CD4-positive, alpha-beta T cell (primary cell): ENCODE results near the gene INTS11. TPM values are rescaled to one million over a fixed set of nuclear protein-coding genes. Genes with fewer than 3 reads are reported as not detected.

ENCODE experiments used
- ATAC-seq: fragments of 200-7000 bp; cut with Tn5 transposase; one replicate; pipeline ENCODE4 v1.10.0; 2022; ENCODE audit warnings: mild to moderate bottlenecking; ENCODE audit not compliant: poor library complexity
- CTCF ChIA-PET: fragments of 350-600 bp; sonication (Branson Sonifier 250); formaldehyde crosslinking; loops from one replicate; lab custom pipeline; 2021; ENCODE audit warnings: antibody characterized with exemption, inconsistent platforms; lab: Charles Lee
- POLR2A ChIA-PET: fragments of 350-600 bp; sonication (Branson Sonifier 250); formaldehyde crosslinking; loops from one replicate; lab custom pipeline; 2021; ENCODE audit warnings: antibody characterized with exemption, inconsistent platforms; lab: Charles Lee
- DNase-seq, 14 experiments: peaks; one replicate each; pipeline ENCODE4 v3.0.0-alpha.2; 2013 to 2020; ENCODE audit warnings: mixed read lengths in 2 of 14
- H3K27ac ChIP-seq, 2 donors: one replicate each; pipeline versions ENCODE4 v1.5.1 to v1.7.0; 2013; ENCODE audit warnings: low read length in 2 of 2, low read depth in 1 of 2, mild to moderate bottlenecking in 1 of 2
- H3K27me3 ChIP-seq, 2 experiments: 1 replicate in 1 of 2; 2 replicates in 1 of 2; pipeline versions ENCODE4 v1.6.1 to v1.7.0; 2013; ENCODE audit warnings: low read length in 2 of 2, control low read depth in 1 of 2, mild to moderate bottlenecking in 1 of 2, moderate library complexity in 1 of 2; ENCODE audit not compliant: insufficient read depth in 2 of 2, control insufficient read depth in 1 of 2
- H3K36me3 ChIP-seq: one replicate; pipeline ENCODE4 v1.6.1; 2013; ENCODE audit warnings: low read length, control low read depth; ENCODE audit not compliant: insufficient read depth
- H3K4me1 ChIP-seq: one replicate; pipeline ENCODE4 v1.6.1; 2013; ENCODE audit warnings: low read length, control low read depth; ENCODE audit not compliant: insufficient read depth
- H3K4me3 ChIP-seq: one replicate; pipeline ENCODE4 v1.5.1; 2013; ENCODE audit warnings: mild to moderate bottlenecking, low read length, moderate library complexity
- H3K9me3 ChIP-seq, 2 experiments: 1 replicate in 1 of 2; 2 replicates in 1 of 2; pipeline versions ENCODE4 v1.6.1 to v1.7.0; 2013; ENCODE audit warnings: low read length in 2 of 2, mild to moderate bottlenecking in 2 of 2, control low read depth in 1 of 2, moderate library complexity in 1 of 2; ENCODE audit not compliant: control insufficient read depth in 1 of 2, insufficient read depth in 1 of 2
- H3K27ac Mint-ChIP-seq: one replicate; pipeline ENCODE4 v1.8.0; 2020; ENCODE audit warnings: mixed read lengths
- H3K27me3 Mint-ChIP-seq: one replicate; pipeline ENCODE4 v1.8.0; 2021; ENCODE audit warnings: mixed read lengths
- H3K36me3 Mint-ChIP-seq: one replicate; pipeline ENCODE4 v1.8.0; 2021; ENCODE audit warnings: low read depth, mixed read lengths
- H3K4me1 Mint-ChIP-seq: one replicate; pipeline ENCODE4 v1.8.0; 2021; ENCODE audit warnings: low read depth, mixed read lengths
- H3K4me3 Mint-ChIP-seq: one replicate; pipeline ENCODE4 v1.8.0; 2020; ENCODE audit warnings: mild to moderate bottlenecking, mixed read lengths
- H3K9me3 Mint-ChIP-seq: one replicate; pipeline ENCODE4 v1.8.0; 2020; ENCODE audit warnings: mixed read lengths
- CTCF ChIP-seq: fragments of 200-600 bp; IDR thresholded peaks from one replicate; pipeline ENCODE4 v1.8.0; 2022; ENCODE audit warnings: antibody characterized with exemption, mild to moderate bottlenecking
- intact Hi-C, 2 experiments: fragments of 100-400 bp; cut with DNase I in 1 of 2; cut with micrococcal nuclease in 1 of 2; formaldehyde crosslinking; loops; one replicate each; pipeline versions ENCODE4 v1.15.1 to v1.9.0; 2023 to 2025; cut with DNase I, micrococcal nuclease
- total RNA-seq, 174 experiments: library from RNA in 2 of 174; stranded (reverse) in 2 of 174; gene quantifications; one replicate each; pipeline ENCODE4 v1.2.3 and lab custom pipeline; 2021 to 2026

The INTS11 gene
- total RNA-seq, 2 experiments from 2014 or later = 130 to 137 TPM

- ChIA-PET POLR2A (no interaction called here), CTCF (no interaction called here)
- Histone ChIP-seq H3K36me3 (no peaks in the 10 kb centered on the region), H3K27ac (no peak overlapping the region), H3K4me3 (no peak overlapping the region), H3K4me1 (peaks cover 9% of the 10 kb centered on the region), H3K27me3 (peaks cover 0 to 7% of the 10 kb centered on the region in 2 experiments), H3K9me3 (peaks cover 0 to 6% of the 10 kb centered on the region in 2 experiments)
- peaks cover 11% of the 10 kb centered on the region for H3K4me1 Mint-ChIP-seq
- intact Hi-C loops = no loop called here
- no peak for DNase-seq
- no peak overlapping the region for H3K27ac Mint-ChIP-seq
- no peaks in the 10 kb centered on the region for H3K9me3 Mint-ChIP-seq
- TF ChIP-seq CTCF = no peak
- peaks cover 9% of the 10 kb centered on the region for H3K27me3 Mint-ChIP-seq
- no peak for ATAC-seq
- H3K4me3 Mint-ChIP-seq = no peak overlapping the region
- no peaks in the 10 kb centered on the region for H3K36me3 Mint-ChIP-seq
Measured at GRCh38 chr1:1364266-1364665, 39.8 kb upstream of the INTS11 start.

GRCh38 chr1:1361982-1362423 lies 37.5 kb upstream of the INTS11 start:
- Histone ChIP-seq H3K9me3 (peaks cover 0 to 10% of the 10 kb centered on the region in 2 experiments), H3K4me3 (no peak overlapping the region), H3K27me3 (peaks cover 16 to 19% of the 10 kb centered on the region in 2 experiments), H3K27ac (no peak overlapping the region), H3K4me1 (peaks cover 25% of the 10 kb centered on the region), H3K36me3 (no peaks in the 10 kb centered on the region)
- POLR2A ChIA-PET = no interaction called here
- no peaks in the 10 kb centered on the region for H3K36me3 Mint-ChIP-seq
- H3K4me1 Mint-ChIP-seq = peaks cover 12% of the 10 kb centered on the region
- ATAC-seq (no peak), DNase-seq (no peak)
- H3K4me3 Mint-ChIP-seq = no peak overlapping the region
- H3K27me3 Mint-ChIP-seq = peaks cover 26% of the 10 kb centered on the region
- no peaks in the 10 kb centered on the region for H3K9me3 Mint-ChIP-seq
- H3K27ac Mint-ChIP-seq = no peak overlapping the region
- CTCF ChIA-PET = no interaction called here
- no peak for TF ChIP-seq CTCF
- intact Hi-C loops = no loop called here

- DNase-seq (no peak), ATAC-seq (no peak)
- TF ChIP-seq CTCF = no peak
- Histone ChIP-seq H3K36me3 (no peaks in the 10 kb centered on the region), H3K4me3 (no peak overlapping the region), H3K4me1 (peaks cover 25% of the 10 kb centered on the region), H3K27ac (no peak overlapping the region), H3K27me3 (peaks cover 20 to 22% of the 10 kb centered on the region in 2 experiments), H3K9me3 (peaks cover 0 to 14% of the 10 kb centered on the region in 2 experiments)
- intact Hi-C loops = no loop called here
- CTCF ChIA-PET = no interaction called here
- POLR2A ChIA-PET = no interaction called here
- H3K27ac Mint-ChIP-seq = no peak overlapping the region
- H3K36me3 Mint-ChIP-seq = no peaks in the 10 kb centered on the region
- no peak overlapping the region for H3K4me3 Mint-ChIP-seq
- peaks cover 26% of the 10 kb centered on the region for H3K27me3 Mint-ChIP-seq
- H3K4me1 Mint-ChIP-seq = peaks cover 12% of the 10 kb centered on the region
- no peaks in the 10 kb centered on the region for H3K9me3 Mint-ChIP-seq
Measured at GRCh38 chr1:1361233-1361981, 36.9 kb upstream of the INTS11 start.
